Endometrial microvascular endothelial cells (primary cell): ENCODE results near the gene CRB3. TPM values are rescaled to one million over a fixed set of nuclear protein-coding genes. Genes with fewer than 3 reads are reported as not detected.

ENCODE experiments used
- in situ Hi-C: cut with HindIII; loops from 2 replicates; pipeline ENCODE4 v1.10.0; 2017; ENCODE audit warnings: low sequenced_read_pairs, low pct_unique_long_range_greater_than_20kb; ENCODE audit errors: inconsistent ontology term
- total RNA-seq: library from RNA; depleted of rRNA; stranded (reverse); fragments of >200 nt; gene quantifications from one replicate; pipeline ENCODE4 v1.2.3, GENCODE V29; 2015; ENCODE audit errors: inconsistent ontology term

The CRB3 gene
- total RNA-seq, 1 donor from 2014 or later: not detected

- in situ Hi-C loops: no loop called here
These were observed 34.5 kb upstream of the CRB3 start for GRCh38 chr19:6429419-6430221.

- in situ Hi-C loops: no loop called here
These were observed 32.2 kb upstream of the CRB3 start for GRCh38 chr19:6431891-6432290.

GRCh38 chr19:6433165-6433564 lies 30.9 kb upstream of the CRB3 start:
- in situ Hi-C loops: no loop called here

- in situ Hi-C loops: no loop called here
These were observed 30.4 kb upstream of the CRB3 start, which contains the start of gene SLC25A41 for GRCh38 chr19:6433663-6434062. Gene SLC25A41, minus strand, starts transcription at chr19:6433763. Its CDS starts 70 bp downstream, at chr19:6433693.

GRCh38 chr19:6439743-6440142 lies 24.3 kb upstream of the CRB3 start:
- in situ Hi-C loops: no loop called here

GRCh38 chr19:6440905-6441304 lies 23.2 kb upstream of the CRB3 start:
- in situ Hi-C loops: no loop called here

GRCh38 chr19:6442087-6442688 lies 21.9 kb upstream of the CRB3 start:
- in situ Hi-C loops: no loop called here

- in situ Hi-C loops: no loop called here
These were observed 20.1 kb upstream of the CRB3 start for GRCh38 chr19:6443986-6444385.

GRCh38 chr19:6446452-6446851 lies 17.6 kb upstream of the CRB3 start:
- in situ Hi-C loops: no loop called here

- in situ Hi-C loops: no loop called here
These were observed 16.0 kb upstream of the CRB3 start for GRCh38 chr19:6448045-6448444.

- in situ Hi-C loops: no loop called here
These were observed 13.9 kb upstream of the CRB3 start for GRCh38 chr19:6450166-6450565.

GRCh38 chr19:6451583-6452222 lies 12.4 kb upstream of the CRB3 start:
- in situ Hi-C loops: no loop called here

GRCh38 chr19:6452223-6452614 lies 11.9 kb upstream of the CRB3 start:
- in situ Hi-C loops: no loop called here

- in situ Hi-C loops: no loop called here
These were observed 11.2 kb upstream of the CRB3 start for GRCh38 chr19:6452899-6453298.

- in situ Hi-C loops: no loop called here
These were observed 10.0 kb upstream of the CRB3 start for GRCh38 chr19:6453951-6454565.

GRCh38 chr19:6455924-6456323 lies 8.1 kb upstream of the CRB3 start:
- in situ Hi-C loops: no loop called here

GRCh38 chr19:6457958-6458694 lies 5.9 kb upstream of the CRB3 start:
- in situ Hi-C loops: no loop called here

GRCh38 chr19:6458695-6459261 lies 5.3 kb upstream of the CRB3 start:
- in situ Hi-C loops: no loop called here
